WERI-Rb-1 (cell line): ENCODE data around the gene PKDCC.
A peak's percentile ranks its signal among the peaks of the same experiment; 100 is the strongest.

Source experiments
- DNase-seq: peaks from one replicate; pipeline ENCODE4 v3.0.0-alpha.2; 2020
- H3K27ac ChIP-seq: fragments of 250-450 bp; sonication (Bioruptor Pico); 2 replicates; pipeline ENCODE4 v1.5.1; 2020; ENCODE audit warnings: mild to moderate bottlenecking, moderate library complexity
- H3K27me3 ChIP-seq: fragments of 250-450 bp; sonication (Bioruptor Pico); 2 replicates; pipeline ENCODE4 v1.5.1; 2021; ENCODE audit warnings: mild to moderate bottlenecking, low read depth, moderate library complexity; ENCODE audit not compliant: insufficient read depth, severe bottlenecking
- H3K36me3 ChIP-seq: fragments of 250-450 bp; sonication (Bioruptor Pico); 2 replicates; pipeline ENCODE4 v1.5.1; 2020; ENCODE audit warnings: mild to moderate bottlenecking, moderate library complexity
- H3K4me3 ChIP-seq: 2 replicates; pipeline ENCODE4 v1.5.1; 2011; ENCODE audit warnings: low read depth, mild to moderate bottlenecking, control low read depth, low read length
- H3K9me3 ChIP-seq: fragments of 250-450 bp; sonication (Bioruptor Pico); 2 replicates; pipeline ENCODE4 v1.5.1; 2021; ENCODE audit warnings: mild to moderate bottlenecking, moderate library complexity; ENCODE audit not compliant: severe bottlenecking
- TF ChIP-seq, protein P1 (sequence below): IDR thresholded peaks from 2 replicates; pipeline ENCODE4 v1.5.1; 2011; ENCODE audit warnings: low read depth, mild to moderate bottlenecking, control low read depth, inconsistent platforms, low read length

The PKDCC gene, protein sequence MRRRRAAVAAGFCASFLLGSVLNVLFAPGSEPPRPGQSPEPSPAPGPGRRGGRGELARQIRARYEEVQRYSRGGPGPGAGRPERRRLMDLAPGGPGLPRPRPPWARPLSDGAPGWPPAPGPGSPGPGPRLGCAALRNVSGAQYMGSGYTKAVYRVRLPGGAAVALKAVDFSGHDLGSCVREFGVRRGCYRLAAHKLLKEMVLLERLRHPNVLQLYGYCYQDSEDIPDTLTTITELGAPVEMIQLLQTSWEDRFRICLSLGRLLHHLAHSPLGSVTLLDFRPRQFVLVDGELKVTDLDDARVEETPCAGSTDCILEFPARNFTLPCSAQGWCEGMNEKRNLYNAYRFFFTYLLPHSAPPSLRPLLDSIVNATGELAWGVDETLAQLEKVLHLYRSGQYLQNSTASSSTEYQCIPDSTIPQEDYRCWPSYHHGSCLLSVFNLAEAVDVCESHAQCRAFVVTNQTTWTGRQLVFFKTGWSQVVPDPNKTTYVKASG

DNA sequence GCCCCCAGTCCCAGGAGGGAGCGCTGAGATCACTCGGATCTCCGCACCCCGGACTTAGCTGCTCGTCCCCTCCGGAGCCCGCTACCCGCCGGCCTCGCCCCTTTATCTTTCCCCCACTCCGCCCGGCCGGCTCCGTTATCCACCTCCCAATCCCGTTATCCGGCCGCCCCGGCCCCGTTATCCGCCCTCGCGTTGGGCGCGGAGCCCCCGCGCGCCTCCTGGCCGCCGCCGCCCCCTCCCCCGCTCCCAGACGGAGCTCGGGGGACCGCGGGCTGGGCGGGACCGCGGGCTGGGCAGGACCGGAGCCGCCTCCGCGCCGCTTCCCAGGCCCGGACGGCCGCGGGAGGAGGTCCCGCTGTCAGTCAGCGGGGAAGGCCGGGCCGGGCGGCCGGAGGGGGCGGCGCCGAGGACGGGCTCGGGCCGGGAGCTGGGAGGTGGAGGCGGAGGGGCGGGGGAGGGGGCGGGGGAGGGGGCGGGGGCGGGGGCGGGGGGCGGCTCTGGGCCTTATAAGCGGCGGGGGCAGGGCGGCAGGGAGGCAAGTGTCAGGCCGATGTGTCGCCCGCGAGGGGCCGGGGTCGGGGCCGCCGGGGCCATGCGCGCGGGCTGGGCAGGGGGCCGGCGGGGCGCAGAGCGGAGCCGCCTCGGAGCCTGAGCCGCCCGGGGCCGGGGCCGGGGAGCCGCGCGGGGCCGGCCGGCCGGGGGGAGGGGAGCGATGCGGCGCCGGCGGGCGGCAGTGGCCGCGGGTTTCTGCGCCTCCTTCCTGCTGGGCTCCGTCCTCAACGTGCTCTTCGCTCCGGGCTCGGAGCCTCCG is at the start of gene PKDCC:
Gene PKDCC, plus strand, starts transcription at position 534 of the 811 bp plus-strand sequence. Its CDS starts 179 bp downstream, at position 713.
- peaks cover 2% of the 10 kb centered on the region for H3K9me3 ChIP-seq
- H3K36me3 ChIP-seq = no peaks in the 10 kb centered on the region
- H3K27me3 ChIP-seq = peaks cover 26% of the 10 kb centered on the region
- no peak within 1 kb of the TSS for H3K27ac ChIP-seq
- TF ChIP-seq, protein P1, sequence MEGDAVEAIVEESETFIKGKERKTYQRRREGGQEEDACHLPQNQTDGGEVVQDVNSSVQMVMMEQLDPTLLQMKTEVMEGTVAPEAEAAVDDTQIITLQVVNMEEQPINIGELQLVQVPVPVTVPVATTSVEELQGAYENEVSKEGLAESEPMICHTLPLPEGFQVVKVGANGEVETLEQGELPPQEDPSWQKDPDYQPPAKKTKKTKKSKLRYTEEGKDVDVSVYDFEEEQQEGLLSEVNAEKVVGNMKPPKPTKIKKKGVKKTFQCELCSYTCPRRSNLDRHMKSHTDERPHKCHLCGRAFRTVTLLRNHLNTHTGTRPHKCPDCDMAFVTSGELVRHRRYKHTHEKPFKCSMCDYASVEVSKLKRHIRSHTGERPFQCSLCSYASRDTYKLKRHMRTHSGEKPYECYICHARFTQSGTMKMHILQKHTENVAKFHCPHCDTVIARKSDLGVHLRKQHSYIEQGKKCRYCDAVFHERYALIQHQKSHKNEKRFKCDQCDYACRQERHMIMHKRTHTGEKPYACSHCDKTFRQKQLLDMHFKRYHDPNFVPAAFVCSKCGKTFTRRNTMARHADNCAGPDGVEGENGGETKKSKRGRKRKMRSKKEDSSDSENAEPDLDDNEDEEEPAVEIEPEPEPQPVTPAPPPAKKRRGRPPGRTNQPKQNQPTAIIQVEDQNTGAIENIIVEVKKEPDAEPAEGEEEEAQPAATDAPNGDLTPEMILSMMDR = no peak
- DNase-seq = peak; percentile 75
- H3K4me3 ChIP-seq = peak within 1 kb of the TSS; percentile 43

DNA sequence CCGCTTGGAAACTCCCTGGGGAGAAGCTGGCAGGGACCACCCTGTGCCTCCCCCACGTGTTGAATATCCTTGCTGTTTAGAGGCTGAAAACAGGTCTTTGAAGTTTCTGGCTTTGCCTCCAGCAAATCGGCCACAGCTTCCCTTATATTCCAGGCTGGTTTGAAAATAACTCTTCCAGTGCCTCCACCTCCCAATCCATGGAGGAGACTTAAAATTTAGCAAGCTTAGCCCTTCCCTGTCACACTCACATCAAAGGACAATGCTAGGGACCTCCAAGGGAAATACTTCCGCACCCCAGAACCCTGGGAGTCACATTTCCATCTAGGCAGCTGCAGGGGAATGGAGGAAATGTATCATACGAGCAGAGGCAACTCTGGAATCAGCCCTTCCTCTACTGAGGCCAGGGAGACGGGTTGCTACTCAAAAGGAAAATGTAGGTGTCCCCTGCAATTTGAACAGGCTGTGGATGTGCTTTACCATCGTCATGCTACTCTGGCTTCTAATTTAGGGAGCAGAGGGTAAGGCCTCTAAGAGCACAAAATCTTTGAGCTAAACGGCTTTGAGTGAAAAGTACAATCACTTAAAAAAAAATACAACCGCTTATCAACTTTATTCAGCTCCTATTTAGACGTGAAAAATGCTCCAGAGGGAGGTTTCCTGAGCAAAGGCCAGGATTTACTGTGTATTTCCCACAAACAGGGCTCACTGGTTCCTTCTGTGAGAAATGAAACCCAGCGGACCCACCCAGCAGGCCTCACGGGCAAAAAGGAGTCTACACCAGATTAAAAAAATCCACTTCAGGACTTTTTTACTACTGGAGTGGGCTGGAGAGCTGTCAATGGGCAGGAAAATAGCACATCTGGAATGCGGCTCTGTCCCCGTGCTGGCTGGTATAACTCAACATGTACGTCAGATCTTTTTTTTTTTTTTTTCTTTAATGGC is 49.4 kb upstream of the PKDCC start:
- TF ChIP-seq, protein P1 = no peak
- peaks cover 11% of the 10 kb centered on the region for H3K9me3 ChIP-seq
- no peak overlapping the region for H3K27ac ChIP-seq
- DNase-seq = peak; percentile 0
- H3K27me3 ChIP-seq = no peaks in the 10 kb centered on the region
- H3K36me3 ChIP-seq = no peaks in the 10 kb centered on the region
- no peak overlapping the region for H3K4me3 ChIP-seq

DNA sequence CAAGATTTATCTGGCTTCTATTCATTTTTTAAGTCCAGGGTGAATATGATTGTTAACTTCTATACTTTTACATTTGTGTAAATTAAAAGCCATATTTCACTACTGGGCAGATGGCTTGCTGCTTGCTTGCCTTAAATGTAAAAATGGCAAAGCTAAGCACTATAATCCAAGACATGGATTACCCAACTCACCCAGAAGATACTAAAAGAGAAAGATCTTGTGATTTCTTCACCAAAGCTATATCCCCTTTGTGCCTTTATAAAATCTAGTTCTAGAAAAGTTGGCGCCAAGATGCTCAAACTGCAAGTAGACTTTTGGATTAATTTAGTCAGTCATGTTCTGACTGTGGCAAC is 48.7 kb upstream of the PKDCC start:
- no peak overlapping the region for H3K4me3 ChIP-seq
- no peak for DNase-seq
- H3K27ac ChIP-seq = no peak overlapping the region
- TF ChIP-seq, protein P1 = no peak
- H3K36me3 ChIP-seq = no peaks in the 10 kb centered on the region
- peaks cover 13% of the 10 kb centered on the region for H3K9me3 ChIP-seq
- H3K27me3 ChIP-seq = no peaks in the 10 kb centered on the region

DNA sequence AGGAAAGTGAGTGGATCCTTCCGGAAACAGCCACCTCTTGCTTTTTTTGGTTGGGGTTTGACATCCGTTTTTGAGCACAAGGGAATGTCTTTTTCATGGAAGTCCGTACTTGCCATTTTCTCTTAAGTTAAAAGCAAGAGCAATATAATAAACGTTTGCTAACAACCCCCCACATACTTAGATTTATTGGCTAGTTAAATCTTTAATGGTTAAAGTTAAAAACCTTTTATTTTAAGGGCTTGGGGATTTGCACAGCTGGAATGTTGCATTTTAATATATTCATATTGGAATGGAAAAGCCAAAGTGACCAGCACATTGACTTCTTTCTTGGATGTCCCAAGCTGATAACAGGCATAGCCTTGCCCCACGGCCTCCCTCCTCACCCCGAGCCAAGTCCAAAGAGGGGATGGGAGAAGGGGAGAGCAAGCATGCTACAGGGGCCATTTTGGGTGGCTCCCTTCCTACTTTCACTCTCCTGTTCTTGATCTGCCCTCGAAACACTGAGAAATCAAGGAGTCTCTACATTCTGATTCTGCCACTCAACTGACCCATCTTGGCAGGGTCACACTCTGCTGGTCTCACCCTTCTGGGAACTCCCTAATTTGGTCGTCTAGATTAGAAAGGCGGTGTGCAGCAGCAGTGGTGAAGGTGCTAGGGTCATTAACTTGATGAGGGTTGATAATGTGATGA is 48.1 kb upstream of the PKDCC start:
- Histone ChIP-seq H3K27ac (no peak overlapping the region), H3K27me3 (no peaks in the 10 kb centered on the region), H3K4me3 (no peak overlapping the region), H3K9me3 (peaks cover 16% of the 10 kb centered on the region), H3K36me3 (no peaks in the 10 kb centered on the region)
- TF ChIP-seq, protein P1 = no peak
- no peak for DNase-seq

DNA sequence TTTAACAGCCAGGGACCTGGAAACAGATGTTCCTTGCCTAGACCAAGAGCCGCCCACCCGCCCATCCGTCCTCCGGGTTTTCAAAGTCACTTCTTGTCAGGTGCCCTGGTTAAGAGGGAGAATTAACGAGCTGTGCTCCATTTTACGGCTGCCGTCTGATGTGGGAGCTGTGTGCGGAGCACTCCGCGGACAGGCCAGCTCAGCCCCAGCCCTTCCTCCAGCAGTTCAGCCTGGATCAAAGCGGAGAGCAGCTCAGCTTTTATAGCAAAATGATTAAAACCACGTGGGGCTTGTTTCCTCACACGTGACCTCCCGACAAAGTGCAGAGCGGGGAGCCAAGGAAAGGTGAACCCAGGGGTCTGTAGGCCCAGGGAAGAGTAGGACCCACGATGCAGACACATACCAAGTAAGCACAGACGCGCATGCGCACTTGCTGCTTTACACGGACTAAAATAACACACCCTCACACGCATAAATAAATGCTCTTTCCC is 46.1 kb upstream of the PKDCC start:
- Histone ChIP-seq H3K27ac (no peak overlapping the region), H3K4me3 (no peak overlapping the region), H3K9me3 (peaks cover 10% of the 10 kb centered on the region), H3K36me3 (no peaks in the 10 kb centered on the region), H3K27me3 (no peaks in the 10 kb centered on the region)
- TF ChIP-seq, protein P1 = no peak
- no peak for DNase-seq
